Measurements from ENCODE around the gene GTF2H3.

DNA sequence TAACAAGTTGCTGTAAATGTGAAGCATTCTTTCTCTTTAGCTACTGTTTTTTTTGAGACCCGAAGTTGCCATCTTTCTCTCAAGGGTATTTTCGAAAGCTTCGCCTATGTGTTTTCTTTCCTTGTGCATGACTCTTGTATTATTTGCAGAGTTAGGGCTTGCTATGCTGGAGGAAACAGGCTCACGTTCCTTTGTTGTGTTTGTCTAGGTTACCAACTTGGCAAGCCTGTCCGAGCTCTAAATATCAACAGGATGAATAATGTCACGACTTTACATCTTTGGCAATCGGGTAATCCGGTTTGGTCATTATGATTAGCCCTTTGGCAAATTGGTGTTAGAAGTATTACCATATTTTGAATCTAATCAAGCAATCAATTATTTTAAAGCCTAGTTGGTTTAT lies 62.6 kb downstream of the GTF2H3 start:
- TF ChIP-seq, protein P1, sequence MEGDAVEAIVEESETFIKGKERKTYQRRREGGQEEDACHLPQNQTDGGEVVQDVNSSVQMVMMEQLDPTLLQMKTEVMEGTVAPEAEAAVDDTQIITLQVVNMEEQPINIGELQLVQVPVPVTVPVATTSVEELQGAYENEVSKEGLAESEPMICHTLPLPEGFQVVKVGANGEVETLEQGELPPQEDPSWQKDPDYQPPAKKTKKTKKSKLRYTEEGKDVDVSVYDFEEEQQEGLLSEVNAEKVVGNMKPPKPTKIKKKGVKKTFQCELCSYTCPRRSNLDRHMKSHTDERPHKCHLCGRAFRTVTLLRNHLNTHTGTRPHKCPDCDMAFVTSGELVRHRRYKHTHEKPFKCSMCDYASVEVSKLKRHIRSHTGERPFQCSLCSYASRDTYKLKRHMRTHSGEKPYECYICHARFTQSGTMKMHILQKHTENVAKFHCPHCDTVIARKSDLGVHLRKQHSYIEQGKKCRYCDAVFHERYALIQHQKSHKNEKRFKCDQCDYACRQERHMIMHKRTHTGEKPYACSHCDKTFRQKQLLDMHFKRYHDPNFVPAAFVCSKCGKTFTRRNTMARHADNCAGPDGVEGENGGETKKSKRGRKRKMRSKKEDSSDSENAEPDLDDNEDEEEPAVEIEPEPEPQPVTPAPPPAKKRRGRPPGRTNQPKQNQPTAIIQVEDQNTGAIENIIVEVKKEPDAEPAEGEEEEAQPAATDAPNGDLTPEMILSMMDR (IDR thresholded peaks at IDR 0.05), result no peak
- TF ChIP-seq POLR2A (IDR thresholded peaks at IDR 0.05), result no peak
